Measurements from ENCODE around the gene SESTD1. TPM values are rescaled to one million over a fixed set of nuclear protein-coding genes. Genes with fewer than 3 reads are reported as not detected.

The SESTD1 gene
- total RNA-seq, 4 donors from 2014 or later, result 8.0 to 24.1 (median 10.5) TPM

- TF ChIP-seq CTCF (IDR thresholded peaks at IDR 0.05), result no peak
- TF ChIP-seq POLR2A (IDR thresholded peaks at IDR 0.05), result no peak
- TF ChIP-seq EP300 (IDR thresholded peaks at IDR 0.05), result no peak
- TF ChIP-seq POLR2AphosphoS5 (IDR thresholded peaks at IDR 0.05), result no peak
- DNase-seq (ENCODE audit: low spot score in 2 of 2), result no peak
- WGBS, result 89% methylated on average over 3 of the region's 3 CpGs
- no peaks in the 10 kb centered on the region for H3K4me1 ChIP-seq
- no peaks in the 10 kb centered on the region for H3K27me3 ChIP-seq
- H3K9me3 ChIP-seq, result no peaks in the 10 kb centered on the region
- no peak overlapping the region for H3K4me3 ChIP-seq
- H3K36me3 ChIP-seq, result peaks cover 18% of the 10 kb centered on the region
- no peak overlapping the region for H3K27ac ChIP-seq
Measured at GRCh38 chr2:179124282-179124681, 140.3 kb downstream of the SESTD1 start.

- no peaks in the 10 kb centered on the region for H3K27me3 ChIP-seq
- H3K9me3 ChIP-seq, result no peaks in the 10 kb centered on the region
- H3K4me1 ChIP-seq, result no peaks in the 10 kb centered on the region
- no peak for DNase-seq (ENCODE audit: low spot score in 2 of 2)
- no peak overlapping the region for H3K27ac ChIP-seq
- H3K4me3 ChIP-seq, result no peak overlapping the region
- peaks cover 18% of the 10 kb centered on the region for H3K36me3 ChIP-seq
- no peak for TF ChIP-seq POLR2AphosphoS5 (IDR thresholded peaks at IDR 0.05)
- TF ChIP-seq CTCF (IDR thresholded peaks at IDR 0.05), result no peak
- TF ChIP-seq POLR2A (IDR thresholded peaks at IDR 0.05), result no peak
- no peak for TF ChIP-seq EP300 (IDR thresholded peaks at IDR 0.05)
- WGBS, result 88% methylated on average over 1 of the region's 1 CpG
Measured at GRCh38 chr2:179123272-179123662, 141.4 kb downstream of the SESTD1 start.

GRCh38 chr2:179107737-179108136, 156.9 kb downstream of the SESTD1 start:
- H3K36me3 ChIP-seq, result peaks cover 39% of the 10 kb centered on the region
- H3K9me3 ChIP-seq, result no peaks in the 10 kb centered on the region
- H3K27ac ChIP-seq, result no peak overlapping the region
- H3K4me3 ChIP-seq, result no peak overlapping the region
- DNase-seq (ENCODE audit: low spot score in 2 of 2), result no peak
- peaks cover 6% of the 10 kb centered on the region for H3K4me1 ChIP-seq
- H3K27me3 ChIP-seq, result no peaks in the 10 kb centered on the region
- no peak for TF ChIP-seq CTCF (IDR thresholded peaks at IDR 0.05)

- Histone ChIP-seq H3K4me3 (no peak overlapping the region), H3K36me3 (peaks cover 31% of the 10 kb centered on the region), H3K27ac (no peak overlapping the region), H3K4me1 (peaks cover 6% of the 10 kb centered on the region), H3K27me3 (no peaks in the 10 kb centered on the region), H3K9me3 (no peaks in the 10 kb centered on the region)
- peak in 1 of 2 donors; percentile 73 for DNase-seq (ENCODE audit: low spot score in 2 of 2)
- 31% methylated on average over 3 of the region's 3 CpGs for WGBS
- no peak for TF ChIP-seq CTCF (IDR thresholded peaks at IDR 0.05)
- TF ChIP-seq POLR2A (IDR thresholded peaks at IDR 0.05), result no peak
- peak in 1 of 3 donors; percentile 12 for TF ChIP-seq POLR2AphosphoS5 (IDR thresholded peaks at IDR 0.05)
Measured at GRCh38 chr2:179106676-179107428, 157.8 kb downstream of the SESTD1 start.

- no peak for TF ChIP-seq POLR2AphosphoS5 (IDR thresholded peaks at IDR 0.05)
- TF ChIP-seq EP300 (IDR thresholded peaks at IDR 0.05), result no peak
- no peak for TF ChIP-seq POLR2A (IDR thresholded peaks at IDR 0.05)
- no peak for TF ChIP-seq CTCF (IDR thresholded peaks at IDR 0.05)
- no peak overlapping the region for H3K4me3 ChIP-seq
- peaks cover 28% of the 10 kb centered on the region for H3K36me3 ChIP-seq
- H3K27ac ChIP-seq, result no peak overlapping the region
- no peaks in the 10 kb centered on the region for H3K27me3 ChIP-seq
- H3K4me1 ChIP-seq, result peaks cover 6% of the 10 kb centered on the region
- WGBS, result 64% methylated on average over 4 of the region's 4 CpGs
- no peaks in the 10 kb centered on the region for H3K9me3 ChIP-seq
- no peak for DNase-seq (ENCODE audit: low spot score in 2 of 2)
Measured at GRCh38 chr2:179106342-179106675, 158.3 kb downstream of the SESTD1 start.
